Neural progenitor cell (in vitro differentiated cells): Measurements from ENCODE around the gene CCDC136. TPM values are rescaled to one million over a fixed set of nuclear protein-coding genes. Genes with fewer than 3 reads are reported as not detected.

Source experiments
- DNase-seq: peaks from one replicate; pipeline ENCODE4 v3.0.0-alpha.2; 2016; ENCODE audit warnings: low spot score
- H2AFZ ChIP-seq: fragments of 200-600 bp; sonication (generic); replicated peaks from 2 replicates; pipeline ENCODE4 v1.6.1; 2016; ENCODE audit warnings: antibody characterized with exemption
- H3F3A ChIP-seq: fragments of 200-600 bp; sonication (generic); 2 replicates; pipeline ENCODE4 v1.6.1; 2016; ENCODE audit warnings: antibody characterized with exemption, low read depth
- H3K27ac ChIP-seq: fragments of 200-600 bp; sonication (generic); 2 replicates; pipeline ENCODE4 v1.5.1; 2016; ENCODE audit warnings: mild to moderate bottlenecking
- H3K27me3 ChIP-seq: fragments of 200-600 bp; sonication (generic); 2 replicates; pipeline ENCODE4 v1.6.1; 2016; ENCODE audit warnings: mild to moderate bottlenecking, moderate library complexity
- H3K36me3 ChIP-seq: fragments of 200-600 bp; sonication (generic); 2 replicates; pipeline ENCODE4 v1.5.1; 2016
- H3K4me1 ChIP-seq: fragments of 200-600 bp; sonication (generic); 2 replicates; pipeline ENCODE4 v1.6.1; 2016; ENCODE audit warnings: mixed run types
- H3K4me2 ChIP-seq: fragments of 200-600 bp; sonication (generic); 2 replicates; pipeline ENCODE4 v1.6.1; 2016
- H3K4me3 ChIP-seq: fragments of 200-600 bp; sonication (generic); 2 replicates; pipeline ENCODE4 v1.5.1; 2016
- H3K79me2 ChIP-seq: fragments of 200-600 bp; sonication (generic); 2 replicates; pipeline ENCODE4 v1.6.1; 2016; ENCODE audit warnings: low read depth
- H3K9ac ChIP-seq: fragments of 200-600 bp; sonication (generic); 2 replicates; pipeline ENCODE4 v1.6.1; 2016
- H3K9me3 ChIP-seq: fragments of 200-600 bp; sonication (generic); 2 replicates; pipeline ENCODE4 v1.5.1; 2016; ENCODE audit warnings: low read depth
- H4K20me1 ChIP-seq: fragments of 200-600 bp; sonication (generic); 2 replicates; pipeline ENCODE4 v1.6.1; 2016; ENCODE audit warnings: low read depth
- H3K27ac Mint-ChIP-seq: 3 replicates; pipeline ENCODE4 v1.8.0; 2021; ENCODE audit warnings: mixed read lengths
- H3K27me3 Mint-ChIP-seq: 2 replicates; pipeline ENCODE4 v1.8.0; 2022; ENCODE audit warnings: low read depth, mild to moderate bottlenecking, inconsistent platforms, moderate library complexity, mixed read lengths; ENCODE audit not compliant: insufficient read depth
- H3K36me3 Mint-ChIP-seq: 3 replicates; pipeline ENCODE4 v1.8.0; 2021; ENCODE audit warnings: mixed read lengths
- H3K4me1 Mint-ChIP-seq: 3 replicates; pipeline ENCODE4 v1.8.0; 2021; ENCODE audit warnings: mixed read lengths
- H3K4me3 Mint-ChIP-seq: 3 replicates; pipeline ENCODE4 v1.8.0; 2021; ENCODE audit warnings: mild to moderate bottlenecking, moderate library complexity, mixed read lengths
- H3K9me3 Mint-ChIP-seq: 3 replicates; pipeline ENCODE4 v1.8.0; 2020; ENCODE audit warnings: mixed read lengths
- CTCF ChIP-seq: fragments of 200-600 bp; sonication (generic); IDR thresholded peaks from 2 replicates; pipeline ENCODE4 v1.5.1; 2017; ENCODE audit warnings: antibody characterized with exemption, mild to moderate bottlenecking
- EZH2 ChIP-seq: fragments of 200-600 bp; sonication (generic); IDR thresholded peaks from 2 replicates; pipeline ENCODE4 v1.6.1; 2017; ENCODE audit warnings: antibody characterized with exemption, mild to moderate bottlenecking, moderate library complexity
- EZH2phosphoT487 ChIP-seq: fragments of 200-600 bp; sonication (generic); IDR thresholded peaks from 2 replicates; pipeline ENCODE4 v1.6.1; 2017; ENCODE audit warnings: antibody characterized with exemption
- total RNA-seq: library from RNA; depleted of rRNA; stranded (reverse); fragments of >200 nt; gene quantifications from 2 replicates; pipeline ENCODE4 v1.2.3, GENCODE V29; 2015; ENCODE audit warnings: low replicate concordance

The CCDC136 gene
- total RNA-seq, 1 donor from 2014 or later: 93.6 TPM

DNA sequence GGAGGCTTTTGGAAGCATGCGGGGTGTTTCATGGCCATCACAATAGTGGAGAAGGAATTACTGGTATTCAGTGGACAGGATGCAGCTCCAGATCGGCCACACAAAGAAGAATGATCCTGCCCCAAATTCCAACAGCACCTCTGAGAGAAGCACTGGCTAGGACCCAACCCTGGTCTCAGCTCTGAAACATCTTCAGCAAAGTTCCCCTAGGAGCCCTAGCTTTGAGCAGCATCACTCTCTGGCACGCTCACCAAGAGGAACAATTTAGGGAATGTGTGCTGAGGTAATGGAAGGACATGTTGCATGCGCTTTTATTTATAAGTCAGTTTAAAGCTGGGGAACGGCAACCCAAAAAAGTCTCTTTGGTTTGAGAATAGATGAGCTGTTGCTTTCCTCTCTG lies 10.6 kb upstream of the CCDC136 start:
- H3K4me3 Mint-ChIP-seq: no peak overlapping the region

GRCh38 chr7:128781851-128782250 lies 9.9 kb upstream of the CCDC136 start:
- H3K27me3 ChIP-seq: no peaks in the 10 kb centered on the region
- no peak overlapping the region for H3K27ac ChIP-seq
- no peak overlapping the region for H2AFZ ChIP-seq
- no peak overlapping the region for H3K4me3 ChIP-seq
- no peaks in the 10 kb centered on the region for H3K36me3 ChIP-seq
- Mint-ChIP-seq H3K27me3 (peaks cover 6% of the 10 kb centered on the region), H3K27ac (no peak overlapping the region), H3K4me3 (no peak overlapping the region), H3K36me3 (peaks cover 4% of the 10 kb centered on the region), H3K4me1 (peaks cover 3% of the 10 kb centered on the region), H3K9me3 (peaks cover 18% of the 10 kb centered on the region)
- peaks cover 4% of the 10 kb centered on the region for H3K9me3 ChIP-seq
- H3K79me2 ChIP-seq: no peaks in the 10 kb centered on the region
- peaks cover 5% of the 10 kb centered on the region for H3K4me1 ChIP-seq
- H3K9ac ChIP-seq: no peak overlapping the region
- no peaks in the 10 kb centered on the region for H4K20me1 ChIP-seq
- no peak overlapping the region for H3K4me2 ChIP-seq
- peaks cover 13% of the 10 kb centered on the region for H3F3A ChIP-seq
- DNase-seq: no peak
- TF ChIP-seq CTCF (no peak), EZH2phosphoT487 (no peak), EZH2 (no peak)

More for the DNA sequence above, 10.6 kb upstream of the CCDC136 start:
- Histone ChIP-seq H3K79me2 (no peaks in the 10 kb centered on the region), H2AFZ (peak overlapping the region; percentile 7), H3K27me3 (no peaks in the 10 kb centered on the region), H3K4me3 (no peak overlapping the region), H3K4me2 (no peak overlapping the region), H3K27ac (no peak overlapping the region), H3K36me3 (no peaks in the 10 kb centered on the region), H3K4me1 (peaks cover 5% of the 10 kb centered on the region), H3F3A (peaks cover 13% of the 10 kb centered on the region), H4K20me1 (no peaks in the 10 kb centered on the region), H3K9ac (no peak overlapping the region), H3K9me3 (peaks cover 4% of the 10 kb centered on the region)
- no peak for TF ChIP-seq EZH2
- TF ChIP-seq EZH2phosphoT487: no peak
- no peak for TF ChIP-seq CTCF
- Mint-ChIP-seq H3K9me3 (peaks cover 20% of the 10 kb centered on the region), H3K27ac (no peak overlapping the region), H3K36me3 (peaks cover 4% of the 10 kb centered on the region), H3K4me1 (peaks cover 3% of the 10 kb centered on the region), H3K27me3 (peaks cover 6% of the 10 kb centered on the region)
- DNase-seq: no peak

GRCh38 chr7:128783143-128783861 lies 8.5 kb upstream of the CCDC136 start:
- Mint-ChIP-seq H3K4me1 (peaks cover 3% of the 10 kb centered on the region), H3K27ac (peak overlapping the region; percentile 47), H3K27me3 (peaks cover 6% of the 10 kb centered on the region), H3K36me3 (no peaks in the 10 kb centered on the region), H3K9me3 (peaks cover 6% of the 10 kb centered on the region), H3K4me3 (no peak overlapping the region)
- H3K27me3 ChIP-seq: no peaks in the 10 kb centered on the region
- no peak overlapping the region for H3K27ac ChIP-seq
- H3K9ac ChIP-seq: no peak overlapping the region
- peak overlapping the region; percentile 86 for H2AFZ ChIP-seq
- peaks cover 5% of the 10 kb centered on the region for H3K4me1 ChIP-seq
- H4K20me1 ChIP-seq: no peaks in the 10 kb centered on the region
- peaks cover 13% of the 10 kb centered on the region for H3F3A ChIP-seq
- TF ChIP-seq EZH2 (no peak), CTCF (no peak), EZH2phosphoT487 (no peak)
- no peaks in the 10 kb centered on the region for H3K9me3 ChIP-seq
- H3K36me3 ChIP-seq: no peaks in the 10 kb centered on the region
- H3K79me2 ChIP-seq: no peaks in the 10 kb centered on the region
- H3K4me3 ChIP-seq: peak overlapping the region; percentile 39
- peak overlapping the region; percentile 77 for H3K4me2 ChIP-seq
- peak; percentile 68 for DNase-seq
